GM18861 (cell line): ENCODE measurements around the gene INAFM1.
"Not testable (repeated sequence)": the region's sequence is repeated elsewhere in the genome, so short reads cannot be mapped to it uniquely, and the experiment has no call there.

Source experiments
- ATAC-seq: cut with Tn5 transposase; IDR thresholded peaks from one replicate; pipeline ENCODE4 v1.9.1; 2021; ENCODE audit not compliant: unreplicated experiment

Gene INAFM1

DNA sequence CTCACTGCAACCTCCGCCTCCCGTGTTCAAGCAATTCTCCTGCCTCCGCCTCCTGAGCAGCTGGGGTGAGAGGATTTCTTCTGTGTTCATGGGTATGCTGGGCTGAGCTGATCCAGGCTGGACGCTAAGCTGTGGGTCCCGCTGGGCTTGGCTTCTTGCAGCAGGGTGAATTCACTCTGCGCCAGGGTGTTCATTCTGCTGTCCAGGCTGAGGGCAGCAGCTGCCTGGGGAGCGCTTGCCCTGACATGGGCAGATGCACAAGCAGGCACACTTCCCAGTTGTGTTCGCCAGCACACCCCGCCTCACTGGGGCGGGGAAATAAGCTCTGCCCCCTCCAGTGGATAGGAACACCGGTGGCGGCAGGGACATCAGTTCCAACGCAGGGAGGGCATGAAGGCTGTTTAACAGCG, 7.3 kb upstream of the INAFM1 start:
- ATAC-seq, result no peak

DNA sequence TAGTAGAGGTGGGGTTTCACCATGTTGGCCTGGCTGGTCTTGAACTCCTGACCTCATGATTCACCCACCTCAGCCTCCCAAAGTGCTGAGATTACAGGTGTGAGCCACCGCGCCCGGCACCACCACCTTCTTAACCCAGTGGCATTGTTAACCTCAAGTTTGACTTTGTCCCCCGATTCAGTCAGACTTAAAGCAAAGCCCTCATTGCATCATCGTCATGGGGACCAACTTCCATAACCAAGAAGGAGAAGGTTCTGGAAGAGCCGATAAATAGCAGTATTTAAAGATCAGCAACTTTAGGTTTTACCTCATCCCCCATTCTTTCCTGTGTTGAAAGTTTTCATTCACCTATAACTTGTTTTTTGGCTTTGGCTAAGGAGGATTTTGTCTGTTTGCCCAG, 6.7 kb upstream of the INAFM1 start:
- no peak for ATAC-seq

- ATAC-seq, result no peak
Measured at GRCh38 chr19:47269596-47269995, 5.1 kb upstream of the INAFM1 start.

DNA sequence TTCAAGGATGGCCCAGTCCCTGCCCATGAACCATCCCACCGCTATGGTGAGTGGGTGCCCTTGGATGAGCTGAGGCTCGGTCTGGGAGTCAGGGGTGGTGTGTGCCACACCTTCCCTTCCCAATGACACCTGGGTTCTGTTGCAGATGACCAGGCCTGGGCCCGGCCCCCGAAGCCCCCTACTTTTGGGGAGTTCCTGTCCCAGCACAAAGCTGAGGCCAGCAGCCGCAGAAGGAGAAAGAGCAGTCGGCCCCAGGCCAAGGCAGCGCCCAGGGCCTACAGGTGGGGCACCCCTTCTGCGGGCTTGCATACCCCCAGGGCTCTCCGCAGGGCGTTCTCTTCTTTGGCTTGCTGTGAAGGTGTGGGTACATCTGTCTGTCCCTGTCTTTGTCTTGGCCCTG, 4.3 kb upstream of the INAFM1 start:
- no peak for ATAC-seq

GRCh38 chr19:47271949-47272348, 2.7 kb upstream of the INAFM1 start:
- ATAC-seq, result no peak

- no peak for ATAC-seq
Measured at GRCh38 chr19:47272448-47273312, 2.0 kb upstream of the INAFM1 start.

- peak; percentile 48 for ATAC-seq
Measured at GRCh38 chr19:47273313-47274070, 1.2 kb upstream of the INAFM1 start.

DNA sequence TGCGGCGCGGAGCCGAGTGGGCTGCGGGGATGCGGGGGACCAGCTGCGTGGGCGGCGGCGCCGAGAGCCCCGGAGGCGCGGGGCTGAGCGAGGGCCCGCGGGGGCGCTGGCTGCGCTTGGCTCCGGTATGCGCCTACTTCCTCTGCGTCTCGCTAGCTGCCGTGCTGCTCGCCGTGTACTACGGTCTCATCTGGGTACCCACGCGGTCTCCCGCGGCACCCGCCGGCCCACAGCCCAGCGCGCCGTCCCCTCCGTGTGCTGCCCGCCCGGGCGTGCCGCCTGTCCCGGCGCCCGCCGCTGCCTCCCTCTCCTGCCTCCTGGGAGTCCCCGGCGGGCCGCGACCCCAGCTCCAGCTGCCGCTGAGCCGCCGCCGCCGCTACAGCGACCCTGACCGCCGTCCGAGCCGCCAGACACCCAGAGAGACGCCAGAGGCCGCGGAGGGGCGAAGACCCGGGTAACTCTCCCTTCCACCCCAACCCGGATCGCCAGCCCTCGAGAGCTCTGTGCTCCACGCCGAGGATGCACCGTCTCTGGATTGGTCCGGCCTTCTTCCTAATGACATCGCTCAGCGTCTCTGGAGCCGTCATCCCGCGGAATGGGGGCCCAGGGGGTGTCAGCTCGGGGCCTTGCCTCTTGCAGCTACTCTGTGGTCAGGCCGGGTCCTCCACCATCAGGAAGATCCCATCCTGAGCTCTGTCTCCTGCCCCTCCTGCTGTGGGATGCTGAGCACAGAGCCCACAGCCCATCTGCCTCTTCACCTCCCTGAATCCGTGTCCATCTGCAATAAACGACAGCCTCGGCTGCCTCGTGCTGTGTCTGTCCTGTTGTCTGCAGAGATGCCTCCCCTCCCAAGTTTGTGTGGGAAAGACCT, 441 bp downstream of the INAFM1 start:
- no peak for ATAC-seq

- ATAC-seq, result no peak
Measured at GRCh38 chr19:47275791-47276461, 1.2 kb downstream of the INAFM1 start.

DNA sequence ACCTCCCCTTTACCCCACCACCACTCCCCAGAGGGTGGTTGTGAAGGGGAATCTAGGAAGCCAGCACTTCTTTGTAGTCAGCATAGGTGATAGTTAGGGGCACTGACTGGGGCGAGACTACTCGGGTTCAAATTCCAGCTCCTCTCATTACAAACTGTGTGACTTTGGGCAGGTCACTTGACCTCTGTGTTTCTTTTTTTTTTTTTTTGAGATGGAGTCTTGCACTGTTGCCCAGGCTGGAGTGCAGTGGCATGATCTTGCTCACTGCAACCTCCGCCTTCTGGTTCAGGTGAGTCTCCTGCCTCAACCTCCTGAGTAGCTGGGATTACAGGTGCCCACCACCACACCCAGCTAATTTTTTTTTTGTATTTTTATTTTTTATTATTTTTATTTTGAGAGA, 1.8 kb downstream of the INAFM1 start:
- not testable (repeated sequence) for ATAC-seq

GRCh38 chr19:47280183-47280797, 5.6 kb downstream of the INAFM1 start:
- ATAC-seq, result no peak

DNA sequence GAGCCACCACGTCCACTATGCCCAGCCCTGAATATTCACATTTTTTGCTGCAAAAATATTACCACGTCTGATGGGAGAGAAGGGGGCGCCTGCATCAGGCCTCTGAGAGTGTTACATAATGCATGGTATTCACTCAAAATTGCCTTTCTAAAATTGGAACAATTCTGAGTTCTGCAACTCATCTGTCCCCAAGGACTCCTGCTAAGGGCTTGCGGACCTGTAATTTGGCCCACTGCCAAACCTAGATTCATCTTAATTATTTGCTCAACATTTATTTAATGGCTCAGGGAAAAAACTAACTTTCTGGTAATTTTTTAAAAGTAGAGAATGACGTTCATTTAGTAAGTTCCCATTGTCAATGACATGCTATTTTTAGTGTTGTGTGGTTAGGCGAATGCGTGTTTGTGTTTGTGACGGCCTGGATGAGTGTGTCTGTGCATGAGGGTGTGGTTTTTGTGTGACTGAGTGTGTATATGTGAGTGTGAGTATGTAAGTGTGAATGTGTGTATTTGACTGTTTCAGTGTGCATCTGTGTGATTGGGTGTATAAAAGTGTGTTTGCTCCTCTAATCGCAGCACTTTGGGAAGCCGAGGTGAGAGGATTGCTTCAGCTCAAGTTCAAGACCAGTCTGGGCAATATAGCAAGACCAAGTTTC, 8.8 kb downstream of the INAFM1 start:
- ATAC-seq, result no peak

DNA sequence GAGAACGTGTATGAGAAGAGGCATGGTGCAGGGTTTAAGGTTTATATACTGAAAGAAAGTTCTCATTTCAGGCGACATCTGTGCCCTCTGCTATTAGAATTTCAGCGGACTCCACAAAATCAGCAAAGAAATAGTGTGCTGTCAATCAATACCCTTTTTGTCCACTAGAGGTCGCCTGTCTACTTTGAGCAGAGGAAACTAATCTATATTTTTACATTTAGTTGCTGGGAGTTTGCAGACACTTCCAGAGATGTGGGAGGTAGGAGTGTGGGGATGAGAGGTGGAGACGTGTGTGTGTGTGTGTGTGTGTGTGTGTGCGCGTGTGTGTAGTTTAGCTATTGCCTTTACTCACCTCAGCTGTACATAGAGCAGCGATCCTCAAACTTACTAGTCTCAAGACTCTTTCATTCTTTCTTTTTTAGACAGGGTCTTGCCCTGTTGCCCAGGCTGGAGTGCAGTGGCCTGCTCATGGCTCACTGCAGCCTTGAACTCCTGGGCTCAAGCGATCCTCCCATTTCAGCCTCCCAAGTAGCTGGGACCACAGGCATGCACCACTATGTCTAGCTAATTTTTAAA, 9.7 kb downstream of the INAFM1 start:
- ATAC-seq, result no peak

- no peak for ATAC-seq
Measured at GRCh38 chr19:47296036-47296435, 21.4 kb downstream of the INAFM1 start.

DNA sequence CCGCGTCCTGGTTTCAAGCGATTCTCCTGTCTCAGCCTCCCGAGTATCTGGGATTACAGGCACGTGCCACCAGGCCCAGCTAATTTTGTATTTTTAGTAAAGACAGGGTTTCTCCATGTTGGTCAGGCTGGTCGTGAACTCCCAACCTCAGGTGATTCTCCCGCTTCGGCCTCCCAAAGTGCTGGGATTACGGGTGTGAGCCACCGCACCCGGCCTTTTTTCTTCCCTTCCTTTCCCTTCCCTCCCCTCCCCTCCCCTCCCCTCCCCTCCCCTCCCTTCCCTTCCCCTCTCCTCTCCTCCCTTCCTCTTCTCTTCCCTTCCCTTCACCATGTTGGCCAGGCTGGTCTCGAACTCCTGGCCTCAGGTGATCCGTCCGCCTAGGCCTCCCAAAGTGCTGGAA, 26.2 kb downstream of the INAFM1 start:
- ATAC-seq, result not testable (repeated sequence)

DNA sequence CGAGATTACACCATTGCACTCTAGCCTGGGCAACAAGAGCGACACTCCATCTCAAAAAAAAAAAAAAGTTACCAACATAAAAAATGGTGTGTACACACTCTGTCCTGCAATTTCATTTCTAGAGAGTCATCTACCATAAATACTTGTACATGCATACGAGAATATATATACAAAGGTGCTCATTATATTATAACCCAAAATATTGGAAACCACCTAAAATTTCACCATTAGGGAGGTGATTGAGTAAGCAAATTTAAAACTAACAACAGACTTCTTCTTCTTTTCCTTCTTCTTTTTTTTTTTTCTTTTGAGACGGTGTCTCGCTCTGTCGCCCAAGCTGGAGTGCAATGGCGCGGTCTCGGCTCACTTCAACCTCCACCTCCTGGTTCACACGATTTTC, 27.6 kb downstream of the INAFM1 start:
- no peak for ATAC-seq

- ATAC-seq, result no peak
Measured at GRCh38 chr19:47303966-47304365, 29.3 kb downstream of the INAFM1 start.

DNA sequence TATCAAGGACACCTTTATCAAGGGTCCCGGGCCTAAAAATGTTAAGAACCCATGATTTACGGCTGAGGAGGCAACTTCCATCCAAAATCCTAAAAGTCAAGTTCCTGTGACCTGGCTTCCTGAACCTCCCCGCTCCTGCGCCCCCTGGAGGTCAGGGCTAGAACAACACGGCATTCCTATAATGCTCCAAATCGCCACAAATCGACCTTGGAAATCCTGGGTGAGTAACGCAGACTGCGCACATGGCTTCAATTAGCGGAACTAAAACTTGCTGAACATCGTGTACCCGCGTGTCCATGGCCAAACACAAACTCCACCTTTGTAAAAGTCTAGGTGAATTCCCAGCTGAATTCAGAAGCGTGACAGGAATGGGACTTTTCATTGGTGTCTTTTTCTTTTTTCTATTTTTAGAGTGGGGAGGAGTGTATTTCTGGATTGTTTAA, 30.6 kb downstream of the INAFM1 start:
- ATAC-seq, result no peak

GRCh38 chr19:47306303-47306702, 31.6 kb downstream of the INAFM1 start:
- ATAC-seq, result no peak
